Measurements from ENCODE around the gene COL21A1.

Gene COL21A1

DNA sequence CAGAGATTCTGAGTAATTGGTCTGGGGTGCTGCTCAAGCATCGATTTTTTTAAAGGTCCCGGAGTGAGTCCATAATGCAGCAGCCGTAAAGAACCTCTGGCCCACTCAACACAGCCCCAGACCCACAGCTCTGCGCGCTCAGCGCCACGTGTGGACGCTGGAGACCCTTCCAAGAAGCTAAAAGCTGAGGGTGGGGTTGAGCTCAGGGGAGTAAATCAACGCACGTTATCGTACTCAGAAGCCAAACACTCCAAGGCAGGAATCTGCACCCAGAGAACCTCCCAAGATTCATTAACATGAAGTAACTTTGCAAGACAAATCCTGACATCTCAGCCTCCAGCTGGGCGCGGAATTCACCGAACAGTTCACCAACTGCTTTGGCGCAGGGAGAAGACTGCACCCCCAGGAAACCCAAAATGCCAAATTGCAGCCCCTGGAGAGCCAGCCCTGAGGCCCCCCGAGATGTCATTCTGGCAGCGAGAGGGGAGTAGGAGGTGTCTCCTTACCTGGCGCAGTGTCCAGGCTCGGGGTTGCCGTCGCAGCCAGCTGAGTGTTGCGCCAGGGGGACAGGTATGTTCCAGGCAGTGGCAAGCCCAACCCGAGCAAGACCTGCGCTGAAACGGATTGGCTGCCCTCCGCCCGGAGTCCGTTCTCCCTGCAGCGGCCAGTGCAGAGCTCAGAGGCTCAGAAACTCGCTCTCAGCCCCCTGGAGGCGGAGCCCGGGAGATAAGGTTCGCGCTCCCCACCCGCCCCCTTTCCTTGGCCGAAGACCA, at the start of gene COL21A1:
TSS of gene COL21A1 (minus strand) at position 700 of the 773 bp plus-strand sequence. CDS start 64,962 bp downstream, outside the sequence.
- TF ChIP-seq, protein P1, sequence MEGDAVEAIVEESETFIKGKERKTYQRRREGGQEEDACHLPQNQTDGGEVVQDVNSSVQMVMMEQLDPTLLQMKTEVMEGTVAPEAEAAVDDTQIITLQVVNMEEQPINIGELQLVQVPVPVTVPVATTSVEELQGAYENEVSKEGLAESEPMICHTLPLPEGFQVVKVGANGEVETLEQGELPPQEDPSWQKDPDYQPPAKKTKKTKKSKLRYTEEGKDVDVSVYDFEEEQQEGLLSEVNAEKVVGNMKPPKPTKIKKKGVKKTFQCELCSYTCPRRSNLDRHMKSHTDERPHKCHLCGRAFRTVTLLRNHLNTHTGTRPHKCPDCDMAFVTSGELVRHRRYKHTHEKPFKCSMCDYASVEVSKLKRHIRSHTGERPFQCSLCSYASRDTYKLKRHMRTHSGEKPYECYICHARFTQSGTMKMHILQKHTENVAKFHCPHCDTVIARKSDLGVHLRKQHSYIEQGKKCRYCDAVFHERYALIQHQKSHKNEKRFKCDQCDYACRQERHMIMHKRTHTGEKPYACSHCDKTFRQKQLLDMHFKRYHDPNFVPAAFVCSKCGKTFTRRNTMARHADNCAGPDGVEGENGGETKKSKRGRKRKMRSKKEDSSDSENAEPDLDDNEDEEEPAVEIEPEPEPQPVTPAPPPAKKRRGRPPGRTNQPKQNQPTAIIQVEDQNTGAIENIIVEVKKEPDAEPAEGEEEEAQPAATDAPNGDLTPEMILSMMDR (IDR thresholded peaks at IDR 0.05; ENCODE audit: extremely low read depth, missing control alignments): no peak
- DNase-seq (ENCODE audit: low spot score): no peak

DNA sequence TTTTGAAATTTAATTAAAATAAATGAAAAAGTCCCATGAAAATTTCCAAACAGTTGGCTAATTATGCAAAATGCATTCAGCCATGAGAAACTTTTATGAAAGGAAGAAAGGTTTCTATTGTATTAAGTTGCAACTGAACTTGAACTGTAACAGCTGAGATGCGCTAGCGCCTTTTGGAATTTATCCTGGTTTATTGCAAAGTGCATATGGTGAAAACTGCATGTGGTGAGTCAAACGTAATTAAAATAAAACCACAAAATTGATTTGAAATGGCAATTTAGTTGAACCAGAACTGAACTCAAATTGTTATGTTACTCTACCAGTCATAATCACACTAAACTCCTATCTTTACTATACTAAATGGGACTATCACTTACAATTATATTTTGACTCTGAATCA, 46.4 kb upstream of the COL21A1 start:
- DNase-seq (ENCODE audit: low spot score): no peak

DNA sequence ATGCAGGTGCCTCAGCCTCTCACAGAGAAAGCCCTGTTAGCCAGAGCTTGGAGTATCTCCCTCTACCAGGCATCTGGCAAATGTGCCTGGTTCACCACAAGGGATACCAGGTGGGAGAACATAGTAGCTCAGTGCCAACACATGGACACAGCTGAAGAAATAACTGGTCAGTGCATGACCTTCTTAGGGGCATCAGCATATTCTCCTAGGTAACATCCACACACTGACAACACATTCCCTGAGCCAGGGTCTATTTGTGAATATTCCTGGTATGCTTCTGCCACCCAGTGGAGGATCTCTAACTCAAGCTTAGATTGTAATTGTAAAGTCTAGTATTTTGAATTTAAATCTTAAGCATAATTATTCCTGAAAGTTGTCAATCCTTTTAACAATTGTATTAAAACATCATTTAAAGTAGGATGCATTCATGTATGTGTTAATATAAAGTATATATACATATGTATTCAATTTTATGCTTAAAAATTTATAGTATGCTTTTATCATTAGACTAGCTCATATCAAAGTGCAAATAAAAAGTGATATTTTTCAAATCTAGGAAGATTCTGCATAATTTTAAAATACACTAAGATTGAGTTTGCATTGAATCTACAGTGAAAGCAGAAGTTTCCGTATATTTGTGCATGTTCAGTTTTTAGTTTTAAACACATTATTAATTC, 45.3 kb upstream of the COL21A1 start:
- TF ChIP-seq, protein P1 (IDR thresholded peaks at IDR 0.05; ENCODE audit: extremely low read depth, missing control alignments): no peak
- peak; percentile 12 for DNase-seq (ENCODE audit: low spot score)

More for the DNA sequence above, 46.4 kb upstream of the COL21A1 start:
- TF ChIP-seq, protein P1 (IDR thresholded peaks at IDR 0.05; ENCODE audit: extremely low read depth, missing control alignments): no peak

DNA sequence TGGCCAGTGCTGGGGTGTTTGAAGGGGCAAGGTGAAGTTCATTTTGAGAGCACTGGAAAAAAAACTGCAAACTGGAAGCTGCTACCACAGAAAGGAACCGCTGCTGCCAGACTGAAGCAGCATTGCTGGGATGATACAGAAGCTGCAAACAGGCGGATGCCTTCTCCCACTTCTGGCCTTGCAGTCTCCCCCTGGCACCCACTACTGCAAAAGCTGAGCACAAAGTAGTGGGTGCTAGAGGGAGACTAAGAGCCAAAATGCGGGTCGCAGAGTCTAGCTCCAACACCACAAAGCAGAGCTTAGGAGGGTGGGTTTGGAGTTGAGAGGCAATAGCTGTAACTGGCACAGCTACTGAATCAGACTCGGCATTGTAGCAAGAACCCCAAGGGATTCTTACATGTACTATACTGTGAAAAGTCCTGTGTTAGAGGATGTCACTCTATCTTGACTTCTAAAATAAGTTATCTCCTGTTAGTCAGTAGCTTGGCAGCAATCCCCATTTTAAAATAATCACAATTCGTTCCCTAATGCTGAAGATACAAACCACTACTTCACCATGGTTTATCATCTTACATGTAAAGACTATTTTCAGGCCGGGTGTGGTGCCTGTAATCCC, 44.0 kb upstream of the COL21A1 start:
- no peak for DNase-seq (ENCODE audit: low spot score)
- TF ChIP-seq, protein P1 (IDR thresholded peaks at IDR 0.05; ENCODE audit: extremely low read depth, missing control alignments): no peak

DNA sequence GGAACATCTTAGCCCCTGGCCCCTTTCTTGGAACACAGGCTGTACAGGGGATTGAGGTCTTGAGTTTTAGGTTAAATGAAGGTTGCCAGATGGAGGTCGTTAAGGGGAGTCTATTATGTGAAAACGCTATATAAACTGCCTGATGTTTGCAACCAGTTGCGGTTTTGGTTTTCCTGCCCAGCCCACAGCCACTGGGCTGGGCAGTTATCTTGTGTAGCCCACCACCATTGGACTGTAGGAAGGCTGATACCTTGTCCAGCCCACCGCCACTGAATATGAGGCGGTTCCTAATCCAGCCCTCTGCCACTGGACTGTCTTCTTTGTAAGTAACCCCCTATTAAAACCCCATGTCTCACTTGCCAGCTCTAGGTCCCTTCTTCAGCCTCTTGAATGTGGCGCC, 42.3 kb upstream of the COL21A1 start:
- DNase-seq (ENCODE audit: low spot score): no peak
- TF ChIP-seq, protein P1 (IDR thresholded peaks at IDR 0.05; ENCODE audit: extremely low read depth, missing control alignments): no peak

DNA sequence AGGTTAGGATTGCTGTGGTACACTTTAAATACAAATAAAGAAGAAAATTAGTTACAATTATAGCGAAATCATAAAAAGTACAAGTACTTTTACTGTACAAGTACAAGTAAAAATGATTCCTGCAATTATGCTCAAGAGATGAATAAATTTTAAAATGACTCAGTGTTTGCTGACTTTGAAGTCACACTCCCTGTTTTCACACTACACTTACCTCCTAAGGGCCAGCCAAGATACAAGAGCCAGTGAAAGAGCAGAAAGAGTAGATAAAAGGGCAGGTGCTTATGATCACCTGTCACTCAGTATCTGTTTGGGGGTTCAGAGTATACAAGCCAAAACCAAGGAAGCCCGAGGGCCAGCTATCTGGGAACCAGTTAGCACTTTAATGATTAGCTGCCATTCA, 41.0 kb upstream of the COL21A1 start:
- no peak for DNase-seq (ENCODE audit: low spot score)
- TF ChIP-seq, protein P1 (IDR thresholded peaks at IDR 0.05; ENCODE audit: extremely low read depth, missing control alignments): no peak

DNA sequence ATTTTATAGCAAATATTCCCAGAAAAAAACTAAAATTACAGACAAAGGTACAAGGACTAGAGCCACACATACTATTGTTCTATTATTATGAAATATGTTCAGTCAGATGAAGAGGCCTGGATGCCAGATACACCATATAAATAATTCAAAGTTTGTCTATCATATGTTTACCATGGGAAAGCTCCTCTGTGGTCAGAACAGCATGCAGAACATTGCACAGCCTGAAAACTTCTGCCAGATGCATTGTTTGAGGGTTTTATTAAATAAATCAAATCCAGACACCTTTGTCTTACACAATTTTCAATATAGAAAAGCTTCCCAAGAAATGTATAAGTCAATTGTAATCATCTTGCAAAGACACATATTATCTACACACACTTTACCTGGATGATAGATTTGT, 35.0 kb upstream of the COL21A1 start:
- no peak for DNase-seq (ENCODE audit: low spot score)
- TF ChIP-seq, protein P1 (IDR thresholded peaks at IDR 0.05; ENCODE audit: extremely low read depth, missing control alignments): no peak
